Memory B cell (primary cell): ENCODE data around the gene ACAA2.

ENCODE experiments used
- ATAC-seq: fragments of 150-1000 bp; cut with Tn5 transposase; 2 replicates; pipeline ENCODE4 v1.10.0; 2021; ENCODE audit warnings: low read depth, mild to moderate bottlenecking, moderate library complexity
- DNase-seq, 2 donors: peaks; one replicate each; pipeline ENCODE4 v3.0.0; 2022; ENCODE audit warnings: low spot score in 2 of 2
- H3K27ac Mint-ChIP-seq: one replicate; pipeline ENCODE4 v1.8.0; 2022; ENCODE audit warnings: mild to moderate bottlenecking, moderate library complexity, mixed read lengths
- H3K27me3 Mint-ChIP-seq: one replicate; pipeline ENCODE4 v1.8.0; 2022; ENCODE audit warnings: mixed read lengths
- H3K36me3 Mint-ChIP-seq: one replicate; pipeline ENCODE4 v1.8.0; 2022; ENCODE audit warnings: mild to moderate bottlenecking, mixed read lengths
- H3K4me1 Mint-ChIP-seq: one replicate; pipeline ENCODE4 v1.8.0; 2022; ENCODE audit warnings: mixed read lengths
- H3K4me3 Mint-ChIP-seq: one replicate; pipeline ENCODE4 v1.8.0; 2022; ENCODE audit warnings: mild to moderate bottlenecking, moderate library complexity, mixed read lengths
- H3K9me3 Mint-ChIP-seq: one replicate; pipeline ENCODE4 v1.8.0; 2022; ENCODE audit warnings: mixed read lengths

The ACAA2 gene

GRCh38 chr18:49757513-49758262 is 55.6 kb downstream of the ACAA2 start:
- H3K4me1 Mint-ChIP-seq = no peaks in the 10 kb centered on the region
- H3K4me3 Mint-ChIP-seq = no peak overlapping the region
- peaks cover 13% of the 10 kb centered on the region for H3K27me3 Mint-ChIP-seq
- H3K27ac Mint-ChIP-seq = no peak overlapping the region
- H3K9me3 Mint-ChIP-seq = no peaks in the 10 kb centered on the region
- DNase-seq (no peak), ATAC-seq (no peak)
- H3K36me3 Mint-ChIP-seq = peaks cover 2% of the 10 kb centered on the region

- peaks cover 13% of the 10 kb centered on the region for H3K27me3 Mint-ChIP-seq
- H3K4me3 Mint-ChIP-seq = no peak overlapping the region
- no peaks in the 10 kb centered on the region for H3K9me3 Mint-ChIP-seq
- ATAC-seq = no peak
- H3K27ac Mint-ChIP-seq = no peak overlapping the region
- DNase-seq = no peak
- no peaks in the 10 kb centered on the region for H3K4me1 Mint-ChIP-seq
- peaks cover 2% of the 10 kb centered on the region for H3K36me3 Mint-ChIP-seq
Measured at GRCh38 chr18:49756671-49757362, 56.5 kb downstream of the ACAA2 start.

GRCh38 chr18:49756135-49756534 is 57.2 kb downstream of the ACAA2 start:
- H3K4me1 Mint-ChIP-seq = no peaks in the 10 kb centered on the region
- H3K36me3 Mint-ChIP-seq = peaks cover 2% of the 10 kb centered on the region
- DNase-seq (no peak), ATAC-seq (no peak)
- no peaks in the 10 kb centered on the region for H3K9me3 Mint-ChIP-seq
- no peak overlapping the region for H3K4me3 Mint-ChIP-seq
- no peak overlapping the region for H3K27ac Mint-ChIP-seq
- peaks cover 16% of the 10 kb centered on the region for H3K27me3 Mint-ChIP-seq

GRCh38 chr18:49755489-49755888 is 57.8 kb downstream of the ACAA2 start:
- Mint-ChIP-seq H3K27me3 (peaks cover 16% of the 10 kb centered on the region), H3K36me3 (peaks cover 2% of the 10 kb centered on the region), H3K4me1 (no peaks in the 10 kb centered on the region), H3K27ac (no peak overlapping the region), H3K4me3 (no peak overlapping the region), H3K9me3 (no peaks in the 10 kb centered on the region)
- DNase-seq (no peak), ATAC-seq (no peak)

GRCh38 chr18:49754866-49755265 is 58.5 kb downstream of the ACAA2 start:
- no peaks in the 10 kb centered on the region for H3K4me1 Mint-ChIP-seq
- no peaks in the 10 kb centered on the region for H3K9me3 Mint-ChIP-seq
- H3K27me3 Mint-ChIP-seq = peaks cover 16% of the 10 kb centered on the region
- DNase-seq = no peak
- no peak overlapping the region for H3K27ac Mint-ChIP-seq
- peaks cover 2% of the 10 kb centered on the region for H3K36me3 Mint-ChIP-seq
- no peak overlapping the region for H3K4me3 Mint-ChIP-seq
- ATAC-seq = no peak

- ATAC-seq (no peak), DNase-seq (no peak)
- no peak overlapping the region for H3K27ac Mint-ChIP-seq
- no peaks in the 10 kb centered on the region for H3K4me1 Mint-ChIP-seq
- H3K4me3 Mint-ChIP-seq = no peak overlapping the region
- no peaks in the 10 kb centered on the region for H3K9me3 Mint-ChIP-seq
- peaks cover 2% of the 10 kb centered on the region for H3K36me3 Mint-ChIP-seq
- peaks cover 13% of the 10 kb centered on the region for H3K27me3 Mint-ChIP-seq
Measured at GRCh38 chr18:49753643-49754042, 59.7 kb downstream of the ACAA2 start.

GRCh38 chr18:49752095-49752457 is 61.3 kb downstream of the ACAA2 start:
- DNase-seq = no peak
- H3K4me1 Mint-ChIP-seq = no peaks in the 10 kb centered on the region
- no peak overlapping the region for H3K4me3 Mint-ChIP-seq
- H3K27me3 Mint-ChIP-seq = peaks cover 10% of the 10 kb centered on the region
- H3K9me3 Mint-ChIP-seq = no peaks in the 10 kb centered on the region
- ATAC-seq = no peak
- peaks cover 2% of the 10 kb centered on the region for H3K36me3 Mint-ChIP-seq
- H3K27ac Mint-ChIP-seq = no peak overlapping the region

GRCh38 chr18:49751427-49752094 is 61.8 kb downstream of the ACAA2 start:
- no peak for ATAC-seq
- Mint-ChIP-seq H3K36me3 (peaks cover 2% of the 10 kb centered on the region), H3K27me3 (peaks cover 10% of the 10 kb centered on the region), H3K4me1 (no peaks in the 10 kb centered on the region), H3K9me3 (no peaks in the 10 kb centered on the region), H3K27ac (no peak overlapping the region), H3K4me3 (no peak overlapping the region)
- no peak for DNase-seq

GRCh38 chr18:49749563-49749962 is 63.8 kb downstream of the ACAA2 start:
- no peak overlapping the region for H3K27ac Mint-ChIP-seq
- no peaks in the 10 kb centered on the region for H3K9me3 Mint-ChIP-seq
- no peak overlapping the region for H3K4me3 Mint-ChIP-seq
- ATAC-seq (no peak), DNase-seq (no peak)
- H3K36me3 Mint-ChIP-seq = no peaks in the 10 kb centered on the region
- no peaks in the 10 kb centered on the region for H3K4me1 Mint-ChIP-seq
- peaks cover 7% of the 10 kb centered on the region for H3K27me3 Mint-ChIP-seq

GRCh38 chr18:49747876-49748275 is 65.5 kb downstream of the ACAA2 start:
- no peaks in the 10 kb centered on the region for H3K9me3 Mint-ChIP-seq
- no peaks in the 10 kb centered on the region for H3K4me1 Mint-ChIP-seq
- no peak overlapping the region for H3K27ac Mint-ChIP-seq
- no peaks in the 10 kb centered on the region for H3K36me3 Mint-ChIP-seq
- no peak overlapping the region for H3K4me3 Mint-ChIP-seq
- H3K27me3 Mint-ChIP-seq = peaks cover 12% of the 10 kb centered on the region
- ATAC-seq (no peak), DNase-seq (no peak)

- DNase-seq (no peak), ATAC-seq (no peak)
- no peaks in the 10 kb centered on the region for H3K9me3 Mint-ChIP-seq
- H3K36me3 Mint-ChIP-seq = no peaks in the 10 kb centered on the region
- H3K4me3 Mint-ChIP-seq = no peak overlapping the region
- no peaks in the 10 kb centered on the region for H3K4me1 Mint-ChIP-seq
- peaks cover 9% of the 10 kb centered on the region for H3K27me3 Mint-ChIP-seq
- H3K27ac Mint-ChIP-seq = no peak overlapping the region
Measured at GRCh38 chr18:49745045-49746014, 68.0 kb downstream of the ACAA2 start.

GRCh38 chr18:49744376-49745008 is 68.8 kb downstream of the ACAA2 start:
- Mint-ChIP-seq H3K4me3 (no peak overlapping the region), H3K27ac (no peak overlapping the region), H3K9me3 (no peaks in the 10 kb centered on the region), H3K36me3 (no peaks in the 10 kb centered on the region), H3K4me1 (no peaks in the 10 kb centered on the region), H3K27me3 (peaks cover 9% of the 10 kb centered on the region)
- no peak for ATAC-seq
- no peak for DNase-seq

GRCh38 chr18:49743117-49743567 is 70.2 kb downstream of the ACAA2 start:
- Mint-ChIP-seq H3K36me3 (no peaks in the 10 kb centered on the region), H3K4me1 (no peaks in the 10 kb centered on the region), H3K9me3 (no peaks in the 10 kb centered on the region), H3K4me3 (no peak overlapping the region), H3K27ac (no peak overlapping the region), H3K27me3 (peaks cover 9% of the 10 kb centered on the region)
- DNase-seq (no peak), ATAC-seq (no peak)
